Measurements from ENCODE around the gene ABAT.

ABAT gene

DNA sequence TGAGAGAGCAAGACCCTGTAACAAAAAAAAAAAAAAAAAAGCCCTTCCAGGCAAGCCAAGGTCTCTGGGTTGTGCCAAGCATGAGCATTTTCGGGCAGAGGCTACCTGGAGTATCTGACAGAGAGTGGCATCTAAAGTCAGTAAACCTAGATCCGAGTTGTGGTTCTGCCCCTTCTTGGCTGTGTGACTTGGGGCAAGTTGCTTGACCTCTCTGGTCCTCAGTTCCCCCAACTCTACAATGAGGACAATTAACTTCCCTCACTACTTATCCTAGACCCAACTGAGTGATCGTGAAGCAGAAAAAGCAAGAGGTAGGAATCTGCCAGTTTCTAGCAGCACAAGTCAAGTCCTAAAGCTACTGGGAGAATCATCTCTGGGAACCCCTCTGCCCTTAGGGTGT is 88.7 kb downstream of the ABAT start:
- TF ChIP-seq FOXP2 (optimal IDR thresholded peaks at IDR 0.05; ENCODE audit: borderline replicate concordance, extremely low read depth, extremely low read length, insufficient read depth) (no peak), SIN3A (IDR thresholded peaks at IDR 0.05; ENCODE audit: borderline replicate concordance, insufficient read depth, low read length) (no peak), POLR2AphosphoS5 (IDR thresholded peaks at IDR 0.05; ENCODE audit: low read depth, low read length) (no peak), REST (IDR thresholded peaks at IDR 0.05; ENCODE audit: insufficient read depth in 1 of 2, low read depth in 2 of 2, low read length in 2 of 2) (no peak), TAF1 (IDR thresholded peaks at IDR 0.05; ENCODE audit: borderline replicate concordance, insufficient read depth, low read length) (no peak)

GRCh38 chr16:8763899-8764298 is 89.5 kb downstream of the ABAT start:
- TF ChIP-seq FOXP2 (optimal IDR thresholded peaks at IDR 0.05; ENCODE audit: borderline replicate concordance, extremely low read depth, extremely low read length, insufficient read depth) (no peak), TAF1 (IDR thresholded peaks at IDR 0.05; ENCODE audit: borderline replicate concordance, insufficient read depth, low read length) (no peak), POLR2AphosphoS5 (IDR thresholded peaks at IDR 0.05; ENCODE audit: low read depth, low read length) (no peak), REST (IDR thresholded peaks at IDR 0.05; ENCODE audit: insufficient read depth in 1 of 2, low read depth in 2 of 2, low read length in 2 of 2) (no peak), SIN3A (IDR thresholded peaks at IDR 0.05; ENCODE audit: borderline replicate concordance, insufficient read depth, low read length) (no peak)

DNA sequence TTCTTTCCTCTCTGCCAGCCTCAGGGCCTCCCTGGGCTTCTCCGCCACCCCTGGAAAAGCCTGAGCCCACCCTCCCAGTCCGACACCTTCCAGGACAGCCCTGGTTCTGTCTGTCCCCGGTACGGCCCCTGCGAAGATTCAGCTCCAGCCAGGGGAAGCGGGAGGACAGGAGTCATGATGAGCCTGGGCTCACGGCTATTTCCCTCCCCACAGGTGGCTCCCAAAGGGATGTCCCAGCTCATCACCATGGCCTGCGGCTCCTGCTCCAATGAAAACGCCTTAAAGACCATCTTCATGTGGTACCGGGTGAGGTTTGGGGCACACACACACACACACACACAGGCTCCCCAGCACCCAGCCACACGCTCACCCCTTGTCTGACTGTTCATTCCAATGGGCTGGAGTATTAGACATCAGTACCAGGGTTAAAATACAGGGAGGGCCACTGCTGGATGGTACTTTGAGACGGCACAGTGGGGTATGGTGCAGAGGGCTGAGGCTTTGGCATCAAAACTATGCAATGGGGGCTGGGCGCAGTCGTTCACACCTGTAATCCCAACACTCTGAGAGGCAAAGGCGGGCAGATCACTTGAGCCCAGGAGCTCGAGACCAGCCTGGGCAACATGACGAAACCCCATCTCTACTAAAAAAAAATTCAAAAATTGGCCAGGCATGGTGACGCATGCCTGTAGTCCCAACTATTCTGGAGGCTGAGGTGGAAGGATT is 90.3 kb downstream of the ABAT start:
- no peak for TF ChIP-seq FOXP2 (optimal IDR thresholded peaks at IDR 0.05; ENCODE audit: borderline replicate concordance, extremely low read depth, extremely low read length, insufficient read depth)
- no peak for TF ChIP-seq TAF1 (IDR thresholded peaks at IDR 0.05; ENCODE audit: borderline replicate concordance, insufficient read depth, low read length)
- TF ChIP-seq REST (IDR thresholded peaks at IDR 0.05; ENCODE audit: insufficient read depth in 1 of 2, low read depth in 2 of 2, low read length in 2 of 2), result no peak
- TF ChIP-seq POLR2AphosphoS5 (IDR thresholded peaks at IDR 0.05; ENCODE audit: low read depth, low read length), result no peak
- TF ChIP-seq SIN3A (IDR thresholded peaks at IDR 0.05; ENCODE audit: borderline replicate concordance, insufficient read depth, low read length), result no peak

DNA sequence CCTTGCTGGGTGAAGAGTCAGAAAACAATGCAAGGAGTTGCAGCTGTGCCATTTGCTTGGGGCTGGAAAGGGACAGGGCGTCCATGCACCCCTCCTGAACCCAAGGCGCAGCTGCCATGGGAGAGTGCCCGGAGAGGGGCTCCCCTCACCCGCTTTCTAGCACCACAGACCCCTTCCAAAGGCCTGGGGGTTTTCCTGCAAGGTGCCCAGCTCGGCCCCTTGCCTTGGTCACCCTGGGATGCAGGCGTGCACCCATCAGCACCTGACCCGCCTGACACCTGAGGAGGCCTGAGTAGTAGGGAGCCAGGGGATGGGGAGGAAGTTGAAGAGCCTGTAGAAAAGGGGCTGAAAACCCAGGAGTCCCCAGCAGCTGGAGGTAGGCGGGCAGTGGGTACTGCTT is 92.8 kb downstream of the ABAT start:
- TF ChIP-seq FOXP2 (optimal IDR thresholded peaks at IDR 0.05; ENCODE audit: borderline replicate concordance, extremely low read depth, extremely low read length, insufficient read depth), result no peak
- no peak for TF ChIP-seq REST (IDR thresholded peaks at IDR 0.05; ENCODE audit: insufficient read depth in 1 of 2, low read depth in 2 of 2, low read length in 2 of 2)
- no peak for TF ChIP-seq TAF1 (IDR thresholded peaks at IDR 0.05; ENCODE audit: borderline replicate concordance, insufficient read depth, low read length)

DNA sequence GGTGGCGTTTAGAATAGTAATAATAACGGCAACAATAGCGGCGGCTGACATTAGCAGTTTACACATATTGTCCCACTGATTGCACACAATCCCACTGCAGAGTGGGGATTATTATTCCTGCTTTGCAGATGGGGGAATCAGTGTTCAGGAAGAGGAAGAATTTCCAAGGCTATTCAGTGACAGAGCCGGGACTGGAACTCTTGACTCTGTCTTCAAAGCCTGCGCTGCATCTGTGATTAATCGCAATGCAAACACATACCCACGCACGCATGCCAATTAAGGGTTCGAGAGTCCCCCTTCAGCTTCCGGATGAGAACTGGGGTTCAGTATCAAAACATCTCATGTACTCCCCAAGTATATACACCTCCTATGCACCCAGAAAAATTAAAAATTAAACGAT is 93.9 kb downstream of the ABAT start:
- TF ChIP-seq TAF1 (IDR thresholded peaks at IDR 0.05; ENCODE audit: borderline replicate concordance, insufficient read depth, low read length) (no peak), REST (IDR thresholded peaks at IDR 0.05; ENCODE audit: insufficient read depth in 1 of 2, low read depth in 2 of 2, low read length in 2 of 2) (no peak), POLR2AphosphoS5 (IDR thresholded peaks at IDR 0.05; ENCODE audit: low read depth, low read length) (no peak), SIN3A (IDR thresholded peaks at IDR 0.05; ENCODE audit: borderline replicate concordance, insufficient read depth, low read length) (no peak), FOXP2 (optimal IDR thresholded peaks at IDR 0.05; ENCODE audit: borderline replicate concordance, extremely low read depth, extremely low read length, insufficient read depth) (no peak)

Data from PFSK-1 (cell line).